ENCODE data around the gene MNDA. TPM values are rescaled to one million over a fixed set of nuclear protein-coding genes. Genes with fewer than 3 reads are reported as not detected.

The MNDA gene
- total and polyA plus RNA-seq, 10 of the 15 experiments (the other 5 are each of a cell fraction or from before 2014, with no cell fraction given): 20.1 to 91.8 (median 38.0) TPM

GRCh38 chr1:158898722-158899121 lies 67.6 kb downstream of the MNDA start:
- no peaks in the 10 kb centered on the region for H3K36me3 ChIP-seq (ENCODE audit: control insufficient read depth in 2 of 2, insufficient read depth in 2 of 2, low read length in 1 of 2)
- in situ Hi-C loops (cut with MboI): no loop called here
- FAIRE-seq (no peak), ATAC-seq (no peak), DNase-seq (ENCODE audit: low read depth, low spot score) (no peak)
- ChIA-PET RAD21 (ENCODE audit: unreplicated experiment) (no interaction called here), CTCF (no interaction called here), POLR2A (no interaction called here), SMC1A (ENCODE audit: uncharacterized antibody, unreplicated experiment) (no interaction called here)
- H3K27me3 ChIP-seq (replicated peaks in 1 of 2; ENCODE audit: control insufficient read depth in 2 of 2, insufficient read depth in 2 of 2, low read length in 1 of 2): no peaks in the 10 kb centered on the region
- intact Hi-C loops (cut with micrococcal nuclease; ENCODE audit: unreplicated experiment): no loop called here
- H4K20me1 ChIP-seq (ENCODE audit: control insufficient read depth, insufficient read depth): no peaks in the 10 kb centered on the region
- H2AFZ ChIP-seq (ENCODE audit: control insufficient read depth, low read depth, low read length): no peak overlapping the region
- BruUV-seq (replicated peaks): no TSS peak
- H3K79me2 ChIP-seq (ENCODE audit: control insufficient read depth, insufficient read depth, low read length): no peaks in the 10 kb centered on the region
- H3K4me3 ChIP-seq: no peak overlapping the region
- WGBS (ENCODE audit: insufficient coverage, insufficient replicate concordance, low lambda C conversion rate, missing lambda C conversion rate): no CpG with 5 or more reads among the region's 2 CpGs
- TF ChIP-seq CBFB (IDR thresholded peaks at IDR 0.05; ENCODE audit: low read depth) (no peak), RCOR1 (conservative IDR thresholded peaks at IDR 0.05; ENCODE audit: low read depth, low read length) (no peak), CBX5 (IDR thresholded peaks at IDR 0.05; ENCODE audit: low read depth) (no peak), SMARCA5 (IDR thresholded peaks at IDR 0.05) (no peak), POLR2A (IDR thresholded peaks at IDR 0.05; ENCODE audit: low read depth, low read length) (no peak), ZNF592 (IDR thresholded peaks at IDR 0.05) (no peak), DPF2 (IDR thresholded peaks at IDR 0.05) (no peak)
- H3K4me2 ChIP-seq (ENCODE audit: control insufficient read depth, insufficient read depth): no peak overlapping the region
- H3K9ac ChIP-seq (ENCODE audit: control insufficient read depth, insufficient read depth, low read length): no peak overlapping the region
- H3K9me3 ChIP-seq (replicated peaks; ENCODE audit: control insufficient read depth, insufficient read depth, low read length): no peaks in the 10 kb centered on the region
- no peak overlapping the region for H3K27ac ChIP-seq (ENCODE audit: control insufficient read depth, insufficient read depth)
- H3K4me1 ChIP-seq (ENCODE audit: control insufficient read depth, insufficient read depth, low read length): no peaks in the 10 kb centered on the region

Small RNAs within 50 kb of the gene (small RNA-seq; reads per million reads assigned to genes)
- gene OR2AQ1P: not detected

Other genes with a start within 250 kb of the MNDA start
Only the 7 nearest of the 10 such genes appear.
- not detected in 2 replicates for gene SPTA1, start 144.6 kb upstream of the MNDA start, total RNA-seq (2014; rRNA removed)
- 0.13 TPM in 1 of 2 replicates, not detected in the other for gene SPTA1, start 144.6 kb upstream of the MNDA start, total RNA-seq (2014; rRNA removed; fragmentation: Illumina TruSeq; extraction: Trizol)
- 0.13 and 0.21 TPM in 2 replicates for gene SPTA1, start 144.6 kb upstream of the MNDA start, total RNA-seq (2021)
- gene SPTA1, start 144.6 kb upstream of the MNDA start, polyA plus RNA-seq (2011; rRNA removed): 0.12 TPM in 1 of 2 replicates, not detected in the other
- gene SPTA1, start 144.6 kb upstream of the MNDA start, polyA plus RNA-seq (2014; fragmentation: Illumina TruSeq; extraction: Trizol): under 0.01 TPM in 1 of 2 replicates, not detected in the other
- gene SPTA1, start 144.6 kb upstream of the MNDA start, polyA plus RNA-seq (2014; fragmentation: Nextera tagmentation; extraction: Ambion mirVana): not detected
- 0.12 TPM in 1 of 2 replicates, not detected in the other for gene SPTA1, start 144.6 kb upstream of the MNDA start, polyA plus RNA-seq (2014; rRNA removed)
- not detected for gene SPTA1, start 144.6 kb upstream of the MNDA start, polyA plus RNA-seq (2016; fragmentation: Nextera tagmentation; extraction: Ambion mirVana)
- not detected in 2 replicates for gene OR6K2, start 130.7 kb upstream of the MNDA start, total RNA-seq (2014; rRNA removed)
- gene OR6K2, start 130.7 kb upstream of the MNDA start, total RNA-seq (2014; rRNA removed; fragmentation: Illumina TruSeq; extraction: Trizol): not detected in 2 replicates
- not detected in 2 replicates for gene OR6K2, start 130.7 kb upstream of the MNDA start, total RNA-seq (2021)
- not detected in 2 replicates for gene OR6K2, start 130.7 kb upstream of the MNDA start, polyA plus RNA-seq (2011; rRNA removed)
- gene OR6K2, start 130.7 kb upstream of the MNDA start, polyA plus RNA-seq (2014; fragmentation: Illumina TruSeq; extraction: Trizol): not detected in 2 replicates
- gene OR6K2, start 130.7 kb upstream of the MNDA start, polyA plus RNA-seq (2014; fragmentation: Nextera tagmentation; extraction: Ambion mirVana): not detected
- not detected in 2 replicates for gene OR6K2, start 130.7 kb upstream of the MNDA start, polyA plus RNA-seq (2014; rRNA removed)
- not detected for gene OR6K2, start 130.7 kb upstream of the MNDA start, polyA plus RNA-seq (2016; fragmentation: Nextera tagmentation; extraction: Ambion mirVana)
- gene OR6K3, start 110.6 kb upstream of the MNDA start, total RNA-seq (2014; rRNA removed): not detected in 2 replicates
- not detected in 2 replicates for gene OR6K3, start 110.6 kb upstream of the MNDA start, total RNA-seq (2014; rRNA removed; fragmentation: Illumina TruSeq; extraction: Trizol)
- gene OR6K3, start 110.6 kb upstream of the MNDA start, total RNA-seq (2021): not detected in 2 replicates
- gene OR6K3, start 110.6 kb upstream of the MNDA start, polyA plus RNA-seq (2011; rRNA removed): not detected in 2 replicates
- gene OR6K3, start 110.6 kb upstream of the MNDA start, polyA plus RNA-seq (2014; fragmentation: Illumina TruSeq; extraction: Trizol): not detected in 2 replicates
- not detected for gene OR6K3, start 110.6 kb upstream of the MNDA start, polyA plus RNA-seq (2014; fragmentation: Nextera tagmentation; extraction: Ambion mirVana)
- not detected in 2 replicates for gene OR6K3, start 110.6 kb upstream of the MNDA start, polyA plus RNA-seq (2014; rRNA removed)
- gene OR6K3, start 110.6 kb upstream of the MNDA start, polyA plus RNA-seq (2016; fragmentation: Nextera tagmentation; extraction: Ambion mirVana): not detected
- gene OR6K6, start 76.6 kb upstream of the MNDA start, total RNA-seq (2014; rRNA removed): not detected in 2 replicates
- not detected in 2 replicates for gene OR6K6, start 76.6 kb upstream of the MNDA start, total RNA-seq (2014; rRNA removed; fragmentation: Illumina TruSeq; extraction: Trizol)
- not detected in 2 replicates for gene OR6K6, start 76.6 kb upstream of the MNDA start, total RNA-seq (2021)
- not detected in 2 replicates for gene OR6K6, start 76.6 kb upstream of the MNDA start, polyA plus RNA-seq (2011; rRNA removed)
- gene OR6K6, start 76.6 kb upstream of the MNDA start, polyA plus RNA-seq (2014; fragmentation: Illumina TruSeq; extraction: Trizol): not detected in 2 replicates
- gene OR6K6, start 76.6 kb upstream of the MNDA start, polyA plus RNA-seq (2014; fragmentation: Nextera tagmentation; extraction: Ambion mirVana): not detected
- gene OR6K6, start 76.6 kb upstream of the MNDA start, polyA plus RNA-seq (2014; rRNA removed): not detected in 2 replicates
- not detected for gene OR6K6, start 76.6 kb upstream of the MNDA start, polyA plus RNA-seq (2016; fragmentation: Nextera tagmentation; extraction: Ambion mirVana)
- gene OR6N1, start 59.2 kb upstream of the MNDA start, total RNA-seq (2014; rRNA removed): not detected in 2 replicates
- gene OR6N1, start 59.2 kb upstream of the MNDA start, total RNA-seq (2014; rRNA removed; fragmentation: Illumina TruSeq; extraction: Trizol): not detected in 2 replicates
- gene OR6N1, start 59.2 kb upstream of the MNDA start, total RNA-seq (2021): not detected in 2 replicates
- gene OR6N1, start 59.2 kb upstream of the MNDA start, polyA plus RNA-seq (2011; rRNA removed): not detected in 2 replicates
- not detected in 2 replicates for gene OR6N1, start 59.2 kb upstream of the MNDA start, polyA plus RNA-seq (2014; fragmentation: Illumina TruSeq; extraction: Trizol)
- not detected for gene OR6N1, start 59.2 kb upstream of the MNDA start, polyA plus RNA-seq (2014; fragmentation: Nextera tagmentation; extraction: Ambion mirVana)
- gene OR6N1, start 59.2 kb upstream of the MNDA start, polyA plus RNA-seq (2014; rRNA removed): not detected in 2 replicates
- not detected for gene OR6N1, start 59.2 kb upstream of the MNDA start, polyA plus RNA-seq (2016; fragmentation: Nextera tagmentation; extraction: Ambion mirVana)
- gene OR6N2, start 50.1 kb upstream of the MNDA start, total RNA-seq (2014; rRNA removed): not detected in 2 replicates
- not detected in 2 replicates for gene OR6N2, start 50.1 kb upstream of the MNDA start, total RNA-seq (2014; rRNA removed; fragmentation: Illumina TruSeq; extraction: Trizol)
- gene OR6N2, start 50.1 kb upstream of the MNDA start, total RNA-seq (2021): not detected in 2 replicates
- gene OR6N2, start 50.1 kb upstream of the MNDA start, polyA plus RNA-seq (2011; rRNA removed): not detected in 2 replicates
- gene OR6N2, start 50.1 kb upstream of the MNDA start, polyA plus RNA-seq (2014; fragmentation: Illumina TruSeq; extraction: Trizol): not detected in 2 replicates
- gene OR6N2, start 50.1 kb upstream of the MNDA start, polyA plus RNA-seq (2014; fragmentation: Nextera tagmentation; extraction: Ambion mirVana): not detected
- gene OR6N2, start 50.1 kb upstream of the MNDA start, polyA plus RNA-seq (2014; rRNA removed): not detected in 2 replicates
- gene OR6N2, start 50.1 kb upstream of the MNDA start, polyA plus RNA-seq (2016; fragmentation: Nextera tagmentation; extraction: Ambion mirVana): not detected
- gene PYHIN1, start 100.2 kb downstream of the MNDA start, total RNA-seq (2014; rRNA removed): 0.34 and 0.82 TPM in 2 replicates
- gene PYHIN1, start 100.2 kb downstream of the MNDA start, total RNA-seq (2014; rRNA removed; fragmentation: Illumina TruSeq; extraction: Trizol): 0.49 and 0.88 TPM in 2 replicates
- 0.28 and 0.35 TPM in 2 replicates for gene PYHIN1, start 100.2 kb downstream of the MNDA start, total RNA-seq (2021)
- gene PYHIN1, start 100.2 kb downstream of the MNDA start, polyA plus RNA-seq (2011; rRNA removed): 7.2 and 9.4 TPM in 2 replicates
- gene PYHIN1, start 100.2 kb downstream of the MNDA start, polyA plus RNA-seq (2014; fragmentation: Illumina TruSeq; extraction: Trizol): 0.46 and 0.53 TPM in 2 replicates
- under 1 TPM; 0.35 to 0.56 TPM for gene PYHIN1, start 100.2 kb downstream of the MNDA start, polyA plus RNA-seq (2014; fragmentation: Nextera tagmentation; extraction: Ambion mirVana)
- gene PYHIN1, start 100.2 kb downstream of the MNDA start, polyA plus RNA-seq (2014; rRNA removed): 0.26 and 0.29 TPM in 2 replicates
- gene PYHIN1, start 100.2 kb downstream of the MNDA start, polyA plus RNA-seq (2016; fragmentation: Nextera tagmentation; extraction: Ambion mirVana): under 1 TPM; 0.19 to 0.42 TPM